ENCODE results near the gene TET1. TPM values are rescaled to one million over a fixed set of nuclear protein-coding genes. Genes with fewer than 3 reads are reported as not detected.

Gene TET1
- total RNA-seq, 6 experiments from 2014 or later: 2.1 to 2.7 (median 2.5) TPM

DNA sequence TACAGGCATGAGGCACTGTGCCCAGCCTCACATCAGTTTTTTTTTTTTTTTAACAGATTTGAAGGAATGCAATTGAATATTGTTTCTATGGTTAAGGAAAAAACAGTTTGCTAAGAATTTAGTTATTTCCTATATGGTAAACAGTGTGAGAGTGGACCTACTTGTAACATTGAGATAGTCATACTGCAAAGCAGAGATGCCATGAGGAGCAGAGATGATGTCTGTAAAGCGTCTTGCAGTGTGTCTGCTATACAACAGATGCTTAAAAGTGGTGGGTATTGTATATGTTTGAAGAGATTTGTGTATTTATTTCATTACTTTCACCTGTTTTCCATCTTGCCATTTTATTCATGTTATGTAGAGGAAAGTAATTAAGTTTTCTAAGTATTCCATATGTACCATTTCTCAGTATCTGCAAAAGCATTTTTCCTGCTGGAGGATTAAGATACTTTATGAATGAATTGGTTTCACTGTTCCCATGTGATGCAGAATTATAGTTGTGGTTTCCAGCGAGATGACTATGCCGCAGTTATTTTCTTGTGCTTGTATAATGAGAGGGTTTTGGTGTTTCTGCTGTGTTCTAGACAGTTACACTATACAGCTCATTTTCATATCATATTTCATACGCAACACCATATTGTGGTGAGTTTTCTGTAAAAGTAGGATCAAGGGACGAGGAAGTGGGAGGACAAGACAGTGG, 26.6 kb downstream of the TET1 start:
- Mint-ChIP-seq H3K27me3 (ENCODE audit: insufficient read depth) (no peaks in the 10 kb centered on the region), H3K4me3 (no peak overlapping the region), H3K27ac (no peak overlapping the region), H3K36me3 (ENCODE audit: low read depth) (no peaks in the 10 kb centered on the region), H3K4me1 (ENCODE audit: low read depth) (peaks cover 19% of the 10 kb centered on the region), H3K9me3 (no peaks in the 10 kb centered on the region)
- TF ChIP-seq, protein P1, sequence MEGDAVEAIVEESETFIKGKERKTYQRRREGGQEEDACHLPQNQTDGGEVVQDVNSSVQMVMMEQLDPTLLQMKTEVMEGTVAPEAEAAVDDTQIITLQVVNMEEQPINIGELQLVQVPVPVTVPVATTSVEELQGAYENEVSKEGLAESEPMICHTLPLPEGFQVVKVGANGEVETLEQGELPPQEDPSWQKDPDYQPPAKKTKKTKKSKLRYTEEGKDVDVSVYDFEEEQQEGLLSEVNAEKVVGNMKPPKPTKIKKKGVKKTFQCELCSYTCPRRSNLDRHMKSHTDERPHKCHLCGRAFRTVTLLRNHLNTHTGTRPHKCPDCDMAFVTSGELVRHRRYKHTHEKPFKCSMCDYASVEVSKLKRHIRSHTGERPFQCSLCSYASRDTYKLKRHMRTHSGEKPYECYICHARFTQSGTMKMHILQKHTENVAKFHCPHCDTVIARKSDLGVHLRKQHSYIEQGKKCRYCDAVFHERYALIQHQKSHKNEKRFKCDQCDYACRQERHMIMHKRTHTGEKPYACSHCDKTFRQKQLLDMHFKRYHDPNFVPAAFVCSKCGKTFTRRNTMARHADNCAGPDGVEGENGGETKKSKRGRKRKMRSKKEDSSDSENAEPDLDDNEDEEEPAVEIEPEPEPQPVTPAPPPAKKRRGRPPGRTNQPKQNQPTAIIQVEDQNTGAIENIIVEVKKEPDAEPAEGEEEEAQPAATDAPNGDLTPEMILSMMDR (IDR thresholded peaks at IDR 0.05): no peak
- DNase-seq: no peak

DNA sequence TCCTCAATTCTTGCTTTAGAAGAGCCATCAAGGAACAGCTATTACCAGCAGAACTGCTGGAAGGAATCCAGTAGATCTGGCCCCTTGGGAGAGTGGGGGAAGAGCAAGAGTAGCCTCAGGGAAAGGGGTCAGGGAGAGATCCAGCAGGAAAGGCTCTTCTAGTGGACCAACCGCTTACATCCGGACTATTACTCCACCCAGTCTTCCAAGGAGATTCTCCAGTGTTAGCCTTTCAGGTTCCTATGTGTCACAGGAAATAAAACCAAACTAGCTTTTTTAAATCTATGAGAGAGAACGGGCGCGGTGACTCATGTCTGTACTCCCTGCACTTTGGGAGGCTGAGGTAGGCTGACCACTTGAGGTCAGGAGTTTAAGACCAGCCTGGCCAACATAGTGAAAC, 34.3 kb downstream of the TET1 start:
- DNase-seq: peak; percentile 15
- Mint-ChIP-seq H3K27ac (peak overlapping the region; percentile 74), H3K9me3 (no peaks in the 10 kb centered on the region), H3K36me3 (ENCODE audit: low read depth) (no peaks in the 10 kb centered on the region; the same call in 1 of the 2 replicates), H3K4me3 (no peak overlapping the region), H3K4me1 (ENCODE audit: low read depth) (peaks cover 21% of the 10 kb centered on the region), H3K27me3 (ENCODE audit: insufficient read depth) (no peaks in the 10 kb centered on the region)
- TF ChIP-seq, protein P1 (IDR thresholded peaks at IDR 0.05): no peak

DNA sequence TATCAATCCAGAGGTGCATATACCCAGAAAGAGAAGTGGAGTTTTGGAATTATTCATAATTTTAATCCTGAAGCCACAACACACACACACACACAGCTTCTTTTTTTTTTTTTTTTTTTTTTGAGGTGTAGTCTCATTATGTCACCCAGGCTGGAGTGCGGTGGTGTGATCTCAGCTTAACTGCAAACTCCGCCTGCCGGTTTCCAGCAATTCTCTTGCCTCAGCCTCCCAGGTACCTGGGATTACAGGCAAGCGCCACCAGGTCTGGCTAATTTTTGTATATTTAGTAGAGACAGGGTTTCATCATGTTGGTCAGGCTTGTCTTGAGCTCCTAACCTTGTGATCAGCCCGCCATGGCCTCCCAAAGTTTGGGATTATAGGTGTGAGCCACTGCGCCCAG, 35.4 kb downstream of the TET1 start:
- Mint-ChIP-seq H3K27me3 (ENCODE audit: insufficient read depth) (no peaks in the 10 kb centered on the region), H3K4me3 (no peak overlapping the region), H3K36me3 (ENCODE audit: low read depth) (no peaks in the 10 kb centered on the region; the same call in 1 of the 2 replicates), H3K4me1 (ENCODE audit: low read depth) (peaks cover 32% of the 10 kb centered on the region), H3K27ac (no peak overlapping the region), H3K9me3 (no peaks in the 10 kb centered on the region)
- no peak for DNase-seq
- TF ChIP-seq, protein P1 (IDR thresholded peaks at IDR 0.05): no peak

DNA sequence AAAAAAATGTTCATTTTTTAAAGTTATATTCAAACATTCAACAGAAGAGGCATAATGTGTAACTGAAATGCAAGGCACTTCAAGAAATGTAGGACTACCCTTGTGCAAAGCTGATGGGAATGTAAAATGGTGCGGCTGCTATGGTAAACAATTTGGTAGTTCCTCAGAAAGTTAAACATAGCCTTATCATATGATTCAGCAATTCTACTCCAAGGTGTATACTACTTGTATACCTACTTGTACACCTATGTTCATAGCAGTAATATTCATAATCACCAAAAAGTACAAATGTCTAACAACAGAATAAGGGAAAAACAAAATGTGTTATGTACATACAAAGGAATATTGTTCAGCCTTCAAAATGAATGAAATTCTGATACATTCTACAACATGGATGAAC, 37.3 kb downstream of the TET1 start:
- no peak for DNase-seq
- no peak overlapping the region for H3K27ac Mint-ChIP-seq
- H3K36me3 Mint-ChIP-seq (ENCODE audit: low read depth): peaks cover 5% of the 10 kb centered on the region
- TF ChIP-seq, protein P1 (IDR thresholded peaks at IDR 0.05): no peak
- H3K9me3 Mint-ChIP-seq: no peaks in the 10 kb centered on the region
- no peaks in the 10 kb centered on the region for H3K27me3 Mint-ChIP-seq (ENCODE audit: insufficient read depth)
- H3K4me3 Mint-ChIP-seq: no peak overlapping the region
- peaks cover 51% of the 10 kb centered on the region for H3K4me1 Mint-ChIP-seq (ENCODE audit: low read depth)

- no peaks in the 10 kb centered on the region for H3K9me3 Mint-ChIP-seq
- H3K27me3 Mint-ChIP-seq (ENCODE audit: insufficient read depth): no peaks in the 10 kb centered on the region
- H3K27ac Mint-ChIP-seq: peak overlapping the region; percentile 95
- H3K36me3 Mint-ChIP-seq (ENCODE audit: low read depth): peaks cover 19% of the 10 kb centered on the region; the same call in 1 of the 2 replicates
- peaks cover 56% of the 10 kb centered on the region for H3K4me1 Mint-ChIP-seq (ENCODE audit: low read depth)
- DNase-seq: no peak
- peak overlapping the region; percentile 92 for H3K4me3 Mint-ChIP-seq
- TF ChIP-seq, protein P1 (IDR thresholded peaks at IDR 0.05): no peak
These were observed 39.0 kb downstream of the TET1 start for GRCh38 chr10:68598978-68599770.

Measured in HFFc6 (cell line).